SK-N-MC (cell line): ENCODE results near the gene ST6GALNAC3.

Experiments
- EZH2 ChIP-seq: fragments of 200-600 bp; sonication (generic); IDR thresholded peaks from one replicate; pipeline ENCODE4 v1.6.1; 2017; ENCODE audit warnings: antibody characterized with exemption
- FOXP2 ChIP-seq: optimal IDR thresholded peaks from 2 replicates; pipeline ENCODE3; 2011; ENCODE audit warnings: mild to moderate bottlenecking, moderate library complexity; ENCODE audit not compliant: insufficient read depth; ENCODE audit errors: extremely low read length, control extremely low read depth
- POLR2AphosphoS5 ChIP-seq: IDR thresholded peaks from 2 replicates; pipeline ENCODE4 v1.6.1; 2012; ENCODE audit warnings: mild to moderate bottlenecking, low read depth, low read length, borderline replicate concordance

DNA sequence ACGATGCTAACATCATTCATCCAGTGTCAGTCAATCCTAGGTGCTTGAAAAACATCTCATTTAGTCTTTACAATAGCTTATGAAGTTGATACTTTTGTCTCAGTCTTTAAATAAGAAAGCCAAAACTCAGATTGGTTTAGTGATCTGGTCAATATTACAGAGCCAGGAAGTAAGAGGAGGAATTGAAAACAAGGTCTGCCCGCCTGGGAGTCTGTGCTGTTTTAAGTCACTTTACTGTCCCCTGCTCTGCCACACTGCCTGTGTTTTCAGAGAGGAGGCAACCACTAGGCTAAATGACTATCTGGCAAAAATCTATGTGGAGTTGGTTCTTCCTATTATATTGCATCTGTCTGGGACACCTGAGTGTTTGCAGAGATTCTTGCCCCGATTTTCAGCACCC, 62.3 kb downstream of the ST6GALNAC3 start:
- no peak for TF ChIP-seq EZH2
- TF ChIP-seq POLR2AphosphoS5 = no peak
- no peak for TF ChIP-seq FOXP2
